Middle frontal gyrus (tissue), 1 donor: Measurements from ENCODE around the gene GPR158.

Experiments used
- DNase-seq: peaks from one replicate; pipeline ENCODE4 v3.0.0-alpha.2; 2015; ENCODE audit warnings: low spot score; ENCODE audit errors: extremely low spot score

GPR158 gene

GRCh38 chr10:25206693-25207414 lies 32.1 kb downstream of the GPR158 start:
- no peak for DNase-seq

- DNase-seq = no peak
Measured at GRCh38 chr10:25209618-25210017, 34.8 kb downstream of the GPR158 start.

GRCh38 chr10:25210265-25210664 lies 35.5 kb downstream of the GPR158 start:
- no peak for DNase-seq

- DNase-seq = no peak
Measured at GRCh38 chr10:25220156-25220555, 45.4 kb downstream of the GPR158 start.

GRCh38 chr10:25222085-25222660 lies 47.4 kb downstream of the GPR158 start:
- no peak for DNase-seq

GRCh38 chr10:25226775-25227682 lies 52.2 kb downstream of the GPR158 start:
- peak; percentile 34 for DNase-seq

- no peak for DNase-seq
Measured at GRCh38 chr10:25231751-25232150, 57.0 kb downstream of the GPR158 start.

- DNase-seq = no peak
Measured at GRCh38 chr10:25232204-25232603, 57.4 kb downstream of the GPR158 start.

GRCh38 chr10:25245165-25245564 lies 70.4 kb downstream of the GPR158 start:
- no peak for DNase-seq

- DNase-seq = no peak
Measured at GRCh38 chr10:25257646-25258045, 82.8 kb downstream of the GPR158 start.

- DNase-seq = no peak
Measured at GRCh38 chr10:25261110-25261509, 86.3 kb downstream of the GPR158 start.

- no peak for DNase-seq
Measured at GRCh38 chr10:25261558-25261957, 86.8 kb downstream of the GPR158 start.

- no peak for DNase-seq
Measured at GRCh38 chr10:25263931-25264330, 89.1 kb downstream of the GPR158 start.

- DNase-seq = no peak
Measured at GRCh38 chr10:25278180-25278579, 103.4 kb downstream of the GPR158 start.

GRCh38 chr10:25280076-25280475 lies 105.3 kb downstream of the GPR158 start:
- DNase-seq = no peak

- no peak for DNase-seq
Measured at GRCh38 chr10:25280573-25280972, 105.8 kb downstream of the GPR158 start.

- no peak for DNase-seq
Measured at GRCh38 chr10:25285809-25286208, 111.0 kb downstream of the GPR158 start.

GRCh38 chr10:25288181-25288580 lies 113.4 kb downstream of the GPR158 start:
- DNase-seq = no peak

- peak; percentile 5 for DNase-seq
Measured at GRCh38 chr10:25294032-25294926, 119.5 kb downstream of the GPR158 start.

- DNase-seq = no peak
Measured at GRCh38 chr10:25296324-25296723, 121.5 kb downstream of the GPR158 start.

GRCh38 chr10:25297466-25297865 lies 122.7 kb downstream of the GPR158 start:
- no peak for DNase-seq
